K562 (cell line): ENCODE measurements around the gene CYB561A3. TPM values are rescaled to one million over a fixed set of nuclear protein-coding genes. Genes with fewer than 3 reads are reported as not detected.
A peak's percentile ranks its signal among the peaks of the same experiment; 100 is the strongest.

Experiments
- CHD7 ChIP-seq: fragments of 200-600 bp; sonication (generic); IDR thresholded peaks from one replicate; pipeline ENCODE4 v1.6.1; 2012; ENCODE audit warnings: mild to moderate bottlenecking, low read depth, low read length, inconsistent platforms
- EGR1 ChIP-seq: fragments of 450-650 bp; conservative IDR thresholded peaks from 2 replicates; pipeline ENCODE4 v1.6.1; 2017; ENCODE audit warnings: mild to moderate bottlenecking
- GTF2F1 ChIP-seq: IDR thresholded peaks from 2 replicates; pipeline ENCODE4 v1.6.1; 2011; ENCODE audit warnings: low read depth, low read length, improper control_type of control experiment
- MAFK ChIP-seq: IDR thresholded peaks from 2 replicates; pipeline ENCODE4 v1.6.1; 2011; ENCODE audit warnings: low read length, improper control_type of control experiment
- NFYB ChIP-seq: IDR thresholded peaks from 2 replicates; pipeline ENCODE4 v1.6.1; 2011; ENCODE audit warnings: mild to moderate bottlenecking, moderate library complexity; ENCODE audit not compliant: insufficient read length; ENCODE audit errors: extremely low read depth
- RBM14 ChIP-seq: fragments of 200-400 bp; formaldehyde crosslinking; IDR thresholded peaks from 2 replicates; pipeline ENCODE4 v1.6.1; 2018; ENCODE audit warnings: low read depth, mild to moderate bottlenecking, low read length, moderate library complexity, borderline replicate concordance; ENCODE audit not compliant: insufficient read depth
- RBM22 ChIP-seq: fragments of 200-400 bp; formaldehyde crosslinking; IDR thresholded peaks from 2 replicates; pipeline ENCODE4 v1.6.1; 2018; ENCODE audit warnings: low read length, low read depth; ENCODE audit not compliant: poor library complexity, severe bottlenecking
- SMC3 ChIP-seq: conservative IDR thresholded peaks from 2 replicates; pipeline ENCODE4 v1.6.1; 2011; ENCODE audit warnings: low read depth, low read length, improper control_type of control experiment; ENCODE audit not compliant: insufficient read depth
- TAF15 ChIP-seq: fragments of 200-400 bp; formaldehyde crosslinking; IDR thresholded peaks from 2 replicates; pipeline ENCODE4 v1.6.1; 2017; ENCODE audit warnings: mild to moderate bottlenecking, low read depth, low read length, moderate library complexity
- TCF15 ChIP-seq: fragments of 250-450 bp; sonication (Bioruptor Pico); IDR thresholded peaks from 2 replicates; pipeline ENCODE4 v1.8.0; 2022; ENCODE audit warnings: moderate library complexity, mild to moderate bottlenecking, inconsistent platforms
- TFE3 ChIP-seq: fragments of 450-650 bp; formaldehyde crosslinking; IDR thresholded peaks from 2 replicates; pipeline ENCODE4 v1.4.0; 2020; ENCODE audit warnings: mild to moderate bottlenecking, mixed read lengths
- USF1 ChIP-seq: sonication (generic); formaldehyde crosslinking; IDR thresholded peaks from 2 replicates; pipeline ENCODE4 v1.9.0; 2022; ENCODE audit warnings: mild to moderate bottlenecking, missing genetic modification reagents
- ZC3H8 ChIP-seq: fragments of 450-650 bp; IDR thresholded peaks from 2 replicates; pipeline ENCODE4 v1.6.1; 2017
- polyA plus RNA-seq, 8 experiments: library from polyadenylated mRNA; depleted of rRNA in 4 of 8; stranded (reverse) in 5 of 8; unstranded in 3 of 8; fragments of >200 nt; fragmentation: Nextera tagmentation in 2 of 8; fragmentation: Illumina TruSeq in 1 of 8; extraction: Ambion mirVana in 2 of 8; extraction: Trizol in 1 of 8; gene quantifications; 2 replicates each; pipeline versions ENCODE4 v1.2.1 to v1.2.3, GENCODE V29; 2011 to 2014; ENCODE audit warnings: inconsistent platforms in 1 of 8, missing spikeins in 1 of 8
- total RNA-seq, 7 experiments: library from RNA; depleted of rRNA in 6 of 7; stranded (reverse); fragments of >200 nt in 6 of 7; fragmentation: Illumina TruSeq in 2 of 7; extraction: Trizol in 2 of 7; gene quantifications; 2 replicates each; pipeline versions ENCODE4 v1.2.1 to v1.2.3, GENCODE V29; 2011 to 2021; ENCODE audit warnings: low replicate concordance in 1 of 7

Gene CYB561A3
- total and polyA plus RNA-seq, 9 of the 15 experiments (the other 6 are each of a cell fraction or from before 2014, with no cell fraction given), result 29.2 to 78.9 (median 37.9) TPM

- TF ChIP-seq NFYB (no peak), RBM14 (no peak), MAFK (no peak), TAF15 (no peak), EGR1 (no peak), ZC3H8 (no peak), USF1 (CRISPR knock-in tag) (no peak), SMC3 (peak; percentile 98), RBM22 (no peak), GTF2F1 (no peak), TCF15 (CRISPR knock-in tag) (no peak), TFE3 (CRISPR knock-in tag) (no peak), CHD7 (no peak)
Measured at GRCh38 chr11:61336171-61336935, 25.3 kb downstream of the CYB561A3 start (continued).
